GM23248 (cell line): ENCODE measurements around the gene PPP2R2D. TPM values are rescaled to one million over a fixed set of nuclear protein-coding genes. Genes with fewer than 3 reads are reported as not detected.
A peak's percentile ranks its signal among the peaks of the same experiment; 100 is the strongest.

Experiments
- DNase-seq: peaks from one replicate; pipeline ENCODE4 v3.0.0-alpha.2; 2015
- H2AFZ ChIP-seq: fragments of 200-600 bp; sonication (generic); 2 replicates; pipeline ENCODE4 v1.6.1; 2016; ENCODE audit warnings: antibody characterized with exemption
- H3F3A ChIP-seq: fragments of 200-600 bp; sonication (generic); 2 replicates; pipeline ENCODE4 v1.6.1; 2016; ENCODE audit warnings: mild to moderate bottlenecking, antibody characterized with exemption, mixed run types; ENCODE audit not compliant: insufficient read depth
- H3K27ac ChIP-seq: fragments of 200-600 bp; sonication (generic); 2 replicates; pipeline ENCODE4 v1.5.1; 2016; ENCODE audit warnings: mild to moderate bottlenecking
- H3K27me3 ChIP-seq: fragments of 200-600 bp; sonication (generic); replicated peaks from 2 replicates; pipeline ENCODE4 v1.6.1; 2016; ENCODE audit warnings: mild to moderate bottlenecking; ENCODE audit not compliant: insufficient read depth
- H3K36me3 ChIP-seq: fragments of 200-600 bp; sonication (generic); 2 replicates; pipeline ENCODE4 v1.6.1; 2016; ENCODE audit warnings: low read depth, mild to moderate bottlenecking
- H3K4me1 ChIP-seq: fragments of 200-600 bp; sonication (generic); 2 replicates; pipeline ENCODE4 v1.6.1; 2016; ENCODE audit warnings: mild to moderate bottlenecking; ENCODE audit not compliant: insufficient read depth
- H3K4me2 ChIP-seq: fragments of 200-600 bp; sonication (generic); one replicate; pipeline ENCODE4 v1.6.1; 2016; ENCODE audit warnings: mild to moderate bottlenecking; ENCODE audit not compliant: unreplicated experiment
- H3K4me3 ChIP-seq: fragments of 200-600 bp; sonication (generic); 2 replicates; pipeline ENCODE4 v1.5.1; 2016; ENCODE audit warnings: mild to moderate bottlenecking
- H3K79me2 ChIP-seq: fragments of 200-600 bp; sonication (generic); 2 replicates; pipeline ENCODE4 v1.6.1; 2016; ENCODE audit warnings: mild to moderate bottlenecking; ENCODE audit not compliant: insufficient read depth
- H3K9ac ChIP-seq: fragments of 200-600 bp; sonication (generic); 2 replicates; pipeline ENCODE4 v1.6.1; 2016; ENCODE audit warnings: mild to moderate bottlenecking
- H3K9me2 ChIP-seq: fragments of 200-600 bp; sonication (generic); 2 replicates; pipeline ENCODE4 v1.6.1; 2016; ENCODE audit warnings: mixed run types, mild to moderate bottlenecking, moderate library complexity; ENCODE audit not compliant: insufficient read depth
- H3K9me3 ChIP-seq: fragments of 200-600 bp; sonication (generic); one replicate; pipeline ENCODE4 v1.6.1; 2017; ENCODE audit warnings: low read depth
- H4K20me1 ChIP-seq: fragments of 200-600 bp; sonication (generic); 2 replicates; pipeline ENCODE4 v1.6.0; 2016; ENCODE audit not compliant: insufficient read depth
- EZH2 ChIP-seq: fragments of 200-600 bp; sonication (generic); IDR thresholded peaks from 2 replicates; pipeline ENCODE4 v1.6.1; 2018; ENCODE audit warnings: antibody characterized with exemption, mild to moderate bottlenecking; ENCODE audit not compliant: insufficient read depth, poor library complexity, severe bottlenecking
- EZH2phosphoT487 ChIP-seq: fragments of 200-600 bp; sonication (generic); IDR thresholded peaks from 2 replicates; pipeline ENCODE4 v1.6.1; 2018; ENCODE audit warnings: antibody characterized with exemption, moderate library complexity, mild to moderate bottlenecking, low read depth; ENCODE audit not compliant: insufficient read depth
- WGBS, 2 experiments: methylation state at CpG; one replicate each; pipeline ENCODE4 v1.1.6; 2015 to 2017; ENCODE audit warnings: low lambda C conversion rate in 2 of 2, low coverage in 1 of 2; ENCODE audit errors: missing lambda C conversion rate in 2 of 2; 5-methylcytosine and 5-hydroxymethylcytosine counted together
- in situ Hi-C: fragments of 300-500 bp; cut with MboI; formaldehyde crosslinking; loops from 2 replicates; pipeline ENCODE4 v1.15.0; 2020
- polyA plus RNA-seq: library from polyadenylated mRNA; unstranded; fragments of >200 nt; fragmentation: Nextera tagmentation; extraction: Ambion mirVana; gene quantifications from 2 replicates; pipeline ENCODE4 v1.2.1, GENCODE V29; 2016
- total RNA-seq: library from RNA; depleted of rRNA; stranded (reverse); fragments of >200 nt; shearing (Covaris generic); gene quantifications from 2 replicates; pipeline ENCODE4 v1.2.3, GENCODE V29; 2014

The PPP2R2D gene
- total and polyA plus RNA-seq, 2 experiments from 2014 or later, result 18.5 to 26.2 TPM

- no peak overlapping the region for H2AFZ ChIP-seq
- no peaks in the 10 kb centered on the region for H3K27me3 ChIP-seq
- no peaks in the 10 kb centered on the region for H3K9me3 ChIP-seq
- peak overlapping the region; percentile 80 for H3K27ac ChIP-seq
- peaks cover 38% of the 10 kb centered on the region for H3F3A ChIP-seq
- peaks cover 11% of the 10 kb centered on the region for H3K4me1 ChIP-seq
- no peak for DNase-seq
- H3K4me2 ChIP-seq, result peak overlapping the region; percentile 75
- peak overlapping the region; percentile 71 for H3K9ac ChIP-seq
- peaks cover 8% of the 10 kb centered on the region; the same call in 1 of the 2 replicates for H3K36me3 ChIP-seq
- H3K9me2 ChIP-seq, result no peaks in the 10 kb centered on the region
- H4K20me1 ChIP-seq, result no peaks in the 10 kb centered on the region
- H3K79me2 ChIP-seq, result no peaks in the 10 kb centered on the region
- TF ChIP-seq EZH2 (no peak), EZH2phosphoT487 (no peak)
- 74 to 82% methylated on average over 25 to 26 of the region's 26 CpGs for WGBS, 2 experiments
- peak overlapping the region; percentile 64; the same call in 1 of the 2 replicates for H3K4me3 ChIP-seq
- in situ Hi-C loops, result no loop called here
These were observed 60.4 kb downstream of the PPP2R2D start for GRCh38 chr10:131961047-131961776.

- H3K9ac ChIP-seq, result peak overlapping the region; percentile 71
- in situ Hi-C loops, result no loop called here
- peaks cover 16% of the 10 kb centered on the region for H3K36me3 ChIP-seq
- no peaks in the 10 kb centered on the region for H3K9me2 ChIP-seq
- peak overlapping the region; percentile 64 for H3K4me3 ChIP-seq
- peaks cover 7% of the 10 kb centered on the region for H3K79me2 ChIP-seq
- no peaks in the 10 kb centered on the region for H3K9me3 ChIP-seq
- peak overlapping the region; percentile 75 for H3K4me2 ChIP-seq
- peaks cover 11% of the 10 kb centered on the region for H3K4me1 ChIP-seq
- H3K27ac ChIP-seq, result peak overlapping the region; percentile 80
- peaks cover 44% of the 10 kb centered on the region for H3F3A ChIP-seq
- no peak for TF ChIP-seq EZH2phosphoT487
- no peak for TF ChIP-seq EZH2
- H3K27me3 ChIP-seq, result no peaks in the 10 kb centered on the region
- DNase-seq, result peak; percentile 84
- peaks cover 2% of the 10 kb centered on the region; the same call in 1 of the 2 replicates for H4K20me1 ChIP-seq
- 12 to 16% methylated on average over 32 of the region's 32 CpGs for WGBS, 2 experiments
- peak overlapping the region; percentile 57 for H2AFZ ChIP-seq
These were observed 61.2 kb downstream of the PPP2R2D start for GRCh38 chr10:131961777-131962662.

GRCh38 chr10:131963350-131963749 lies 62.5 kb downstream of the PPP2R2D start:
- Histone ChIP-seq H3K9ac (no peak overlapping the region), H3K4me2 (no peak overlapping the region), H3K36me3 (peaks cover 30% of the 10 kb centered on the region), H3K27ac (no peak overlapping the region), H3K9me2 (no peaks in the 10 kb centered on the region), H3F3A (peaks cover 55% of the 10 kb centered on the region), H3K4me1 (peaks cover 11% of the 10 kb centered on the region), H3K79me2 (peaks cover 19% of the 10 kb centered on the region), H2AFZ (no peak overlapping the region), H4K20me1 (peaks cover 9% of the 10 kb centered on the region; the same call in 1 of the 2 replicates), H3K4me3 (no peak overlapping the region), H3K9me3 (no peaks in the 10 kb centered on the region), H3K27me3 (no peaks in the 10 kb centered on the region)
- 94% methylated on average over 20 of the region's 20 CpGs for WGBS, 2 experiments
- DNase-seq, result no peak
- no peak for TF ChIP-seq EZH2
- TF ChIP-seq EZH2phosphoT487, result no peak
- in situ Hi-C loops, result no loop called here

- Histone ChIP-seq H3K9ac (no peak overlapping the region), H3F3A (peaks cover 57% of the 10 kb centered on the region), H3K4me3 (no peak overlapping the region), H3K79me2 (peaks cover 24% of the 10 kb centered on the region), H3K4me2 (no peak overlapping the region), H3K4me1 (peaks cover 11% of the 10 kb centered on the region), H4K20me1 (peaks cover 9% of the 10 kb centered on the region; the same call in 1 of the 2 replicates), H3K27ac (no peak overlapping the region), H2AFZ (no peak overlapping the region), H3K9me2 (no peaks in the 10 kb centered on the region), H3K27me3 (no peaks in the 10 kb centered on the region), H3K36me3 (peaks cover 34% of the 10 kb centered on the region), H3K9me3 (no peaks in the 10 kb centered on the region)
- 80% methylated on average over 9 of the region's 9 CpGs for WGBS, 2 experiments
- in situ Hi-C loops, result no loop called here
- no peak for DNase-seq
- TF ChIP-seq EZH2 (no peak), EZH2phosphoT487 (no peak)
These were observed 63.0 kb downstream of the PPP2R2D start for GRCh38 chr10:131963811-131964210.
